Astrocyte (in vitro differentiated cells and primary cell): Measurements from ENCODE around the gene LIPG. TPM values are rescaled to one million over a fixed set of nuclear protein-coding genes. Genes with fewer than 3 reads are reported as not detected.

Source experiments
- DNase-seq: peaks from one replicate; pipeline ENCODE4 v3.0.0-alpha.2; 2010; ENCODE audit warnings: low read depth
- FAIRE-seq: peaks from 2 replicates; lab custom pipeline; 2011; peaks lifted over from hg19 to GRCh38; lab: Jason Lieb, UNC
- H2AFZ ChIP-seq: 2 replicates; pipeline ENCODE4 v1.6.0; 2012; ENCODE audit warnings: low read depth, low read length, inconsistent platforms
- H3K27ac ChIP-seq: 2 replicates; pipeline ENCODE4 v1.5.1; 2011; ENCODE audit warnings: low read depth, low read length, inconsistent platforms
- H3K27me3 ChIP-seq: 2 replicates; pipeline ENCODE4 v1.6.0; 2011; ENCODE audit warnings: low read length, inconsistent platforms; ENCODE audit not compliant: insufficient read depth
- H3K36me3 ChIP-seq: 2 replicates; pipeline ENCODE4 v1.5.1; 2011; ENCODE audit warnings: low read length, inconsistent platforms; ENCODE audit not compliant: insufficient read depth
- H3K4me1 ChIP-seq: 2 replicates; pipeline ENCODE4 v1.5.1; 2011; ENCODE audit warnings: low read length, inconsistent platforms; ENCODE audit not compliant: insufficient read depth
- H3K4me2 ChIP-seq: 2 replicates; pipeline ENCODE4 v1.6.0; 2012; ENCODE audit warnings: low read length, inconsistent platforms
- H3K4me3 ChIP-seq: 2 replicates; pipeline ENCODE4 v1.5.1; 2011; ENCODE audit warnings: low read depth, mild to moderate bottlenecking, low read length, inconsistent platforms; ENCODE audit not compliant: insufficient read depth
- H3K79me2 ChIP-seq: 2 replicates; pipeline ENCODE4 v1.6.0; 2012; ENCODE audit warnings: mild to moderate bottlenecking, low read length, inconsistent platforms; ENCODE audit not compliant: insufficient read depth
- H3K9ac ChIP-seq: 2 replicates; pipeline ENCODE4 v1.6.0; 2012; ENCODE audit warnings: mild to moderate bottlenecking, low read length, inconsistent platforms
- H3K9me3 ChIP-seq: 2 replicates; pipeline ENCODE4 v1.5.1; 2012; ENCODE audit warnings: low read depth, mild to moderate bottlenecking, low read length, inconsistent platforms; ENCODE audit not compliant: insufficient read depth
- H4K20me1 ChIP-seq: 2 replicates; pipeline ENCODE4 v1.6.0; 2012; ENCODE audit warnings: low read length, inconsistent platforms; ENCODE audit not compliant: insufficient read depth
- H3K27ac Mint-ChIP-seq: one replicate; pipeline ENCODE4 v1.8.0; 2021; ENCODE audit warnings: mild to moderate bottlenecking, mixed read lengths; ENCODE audit not compliant: unreplicated experiment
- H3K27me3 Mint-ChIP-seq: one replicate; pipeline ENCODE4 v1.8.0; 2021; ENCODE audit warnings: low read depth, mixed read lengths; ENCODE audit not compliant: unreplicated experiment
- H3K36me3 Mint-ChIP-seq: one replicate; pipeline ENCODE4 v1.8.0; 2021; ENCODE audit warnings: low read depth, mixed read lengths; ENCODE audit not compliant: unreplicated experiment
- H3K4me1 Mint-ChIP-seq: one replicate; pipeline ENCODE4 v1.8.0; 2021; ENCODE audit warnings: low read depth, mixed read lengths; ENCODE audit not compliant: unreplicated experiment
- H3K4me3 Mint-ChIP-seq: one replicate; pipeline ENCODE4 v1.8.0; 2021; ENCODE audit warnings: mild to moderate bottlenecking, moderate library complexity, mixed read lengths; ENCODE audit not compliant: unreplicated experiment
- H3K9me3 Mint-ChIP-seq: one replicate; pipeline ENCODE4 v1.8.0; 2021; ENCODE audit warnings: mild to moderate bottlenecking, mixed read lengths; ENCODE audit not compliant: unreplicated experiment
- CTCF ChIP-seq: IDR thresholded peaks from 2 replicates; pipeline ENCODE4 v1.5.1; 2011; ENCODE audit warnings: low read depth, mild to moderate bottlenecking, inconsistent platforms, low read length, moderate library complexity; ENCODE audit not compliant: insufficient read depth
- EZH2 ChIP-seq: IDR thresholded peaks from 2 replicates; pipeline ENCODE4 v1.6.1; 2012; ENCODE audit warnings: mild to moderate bottlenecking, low read length, inconsistent platforms; ENCODE audit not compliant: insufficient read depth
- total RNA-seq: library from RNA; stranded (reverse); gene quantifications from 2 replicates; pipeline ENCODE4 v1.2.1, GENCODE V29; 2021

Gene LIPG
- total RNA-seq, 1 donor from 2014 or later: 18.3 TPM

DNA sequence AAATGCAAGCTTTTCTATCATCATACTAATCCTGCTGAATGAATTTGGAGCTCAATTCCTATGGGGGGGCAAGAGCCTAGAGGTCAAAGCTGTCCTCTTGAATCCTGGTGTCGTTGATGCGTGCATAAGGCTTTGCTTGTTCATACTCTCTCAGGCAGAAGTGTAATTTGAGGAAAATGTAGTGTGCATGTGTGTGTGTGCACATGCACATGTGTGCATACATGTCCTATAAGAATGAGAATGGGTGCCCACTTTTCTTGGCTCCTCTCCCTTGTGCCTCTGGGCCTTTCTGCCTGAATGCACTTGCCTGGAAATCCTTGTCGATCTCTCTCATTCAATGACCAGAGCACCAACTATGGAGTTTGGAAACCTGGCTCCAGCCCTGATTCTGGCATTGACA is 46.3 kb upstream of the LIPG start:
- no peaks in the 10 kb centered on the region for H3K27me3 ChIP-seq
- H4K20me1 ChIP-seq: no peaks in the 10 kb centered on the region
- no peak for FAIRE-seq
- H3K9ac ChIP-seq: no peak overlapping the region
- Mint-ChIP-seq H3K27ac (no peak overlapping the region), H3K4me1 (peaks cover 3% of the 10 kb centered on the region), H3K27me3 (peaks cover 8% of the 10 kb centered on the region), H3K9me3 (no peaks in the 10 kb centered on the region), H3K4me3 (no peak overlapping the region), H3K36me3 (peaks cover 2% of the 10 kb centered on the region)
- H3K4me3 ChIP-seq: no peak overlapping the region
- H3K9me3 ChIP-seq: no peaks in the 10 kb centered on the region
- no peak overlapping the region for H3K4me2 ChIP-seq
- H3K36me3 ChIP-seq: no peaks in the 10 kb centered on the region
- H3K4me1 ChIP-seq: no peaks in the 10 kb centered on the region
- no peak for DNase-seq
- H3K27ac ChIP-seq: no peak overlapping the region
- H2AFZ ChIP-seq: no peak overlapping the region
- no peak for TF ChIP-seq CTCF
- TF ChIP-seq EZH2: no peak
- no peaks in the 10 kb centered on the region for H3K79me2 ChIP-seq

DNA sequence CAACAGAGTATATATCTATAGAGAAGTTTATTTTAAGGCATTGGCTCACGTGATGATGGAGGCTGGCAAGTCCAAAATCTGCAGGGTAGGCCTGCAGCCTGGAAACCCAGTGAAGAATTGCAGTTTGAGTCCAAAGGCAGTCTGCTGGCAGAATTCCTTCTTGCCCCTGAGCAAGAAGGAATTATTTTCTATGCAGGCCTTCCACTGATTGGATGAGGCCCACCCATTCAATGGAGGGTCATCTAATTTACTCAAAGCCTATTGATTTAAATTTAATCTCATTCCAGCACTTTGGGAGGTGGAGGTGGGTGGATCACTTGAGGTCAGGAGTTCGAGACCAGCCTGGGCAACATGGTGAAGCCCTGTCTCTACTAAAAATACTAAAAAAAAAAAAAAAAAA is 44.4 kb upstream of the LIPG start:
- H3K27me3 ChIP-seq: no peaks in the 10 kb centered on the region
- no peak overlapping the region for H3K9ac ChIP-seq
- H3K4me2 ChIP-seq: no peak overlapping the region
- no peaks in the 10 kb centered on the region for H3K36me3 ChIP-seq
- no peak for FAIRE-seq
- no peaks in the 10 kb centered on the region for H3K9me3 ChIP-seq
- DNase-seq: no peak
- H3K27ac ChIP-seq: no peak overlapping the region
- Mint-ChIP-seq H3K9me3 (no peaks in the 10 kb centered on the region), H3K27ac (no peak overlapping the region), H3K36me3 (peaks cover 2% of the 10 kb centered on the region), H3K4me1 (peaks cover 5% of the 10 kb centered on the region), H3K4me3 (no peak overlapping the region), H3K27me3 (peaks cover 7% of the 10 kb centered on the region)
- H2AFZ ChIP-seq: no peak overlapping the region
- H3K4me1 ChIP-seq: peaks cover 3% of the 10 kb centered on the region
- no peaks in the 10 kb centered on the region for H4K20me1 ChIP-seq
- no peak for TF ChIP-seq CTCF
- TF ChIP-seq EZH2: no peak
- no peaks in the 10 kb centered on the region for H3K79me2 ChIP-seq
- no peak overlapping the region for H3K4me3 ChIP-seq

GRCh38 chr18:49519101-49519971 is 42.5 kb upstream of the LIPG start:
- H3K9ac ChIP-seq: no peak overlapping the region
- TF ChIP-seq CTCF (no peak), EZH2 (no peak)
- H3K4me1 ChIP-seq: peaks cover 3% of the 10 kb centered on the region
- Mint-ChIP-seq H3K9me3 (no peaks in the 10 kb centered on the region), H3K4me3 (no peak overlapping the region), H3K27me3 (peaks cover 7% of the 10 kb centered on the region), H3K36me3 (peaks cover 2% of the 10 kb centered on the region), H3K4me1 (peaks cover 5% of the 10 kb centered on the region), H3K27ac (no peak overlapping the region)
- no peaks in the 10 kb centered on the region for H4K20me1 ChIP-seq
- no peak overlapping the region for H3K4me2 ChIP-seq
- no peaks in the 10 kb centered on the region for H3K9me3 ChIP-seq
- peak overlapping the region; percentile 34 for H2AFZ ChIP-seq
- no peaks in the 10 kb centered on the region for H3K36me3 ChIP-seq
- FAIRE-seq (no peak), DNase-seq (no peak)
- no peaks in the 10 kb centered on the region for H3K79me2 ChIP-seq
- no peak overlapping the region for H3K27ac ChIP-seq
- H3K4me3 ChIP-seq: no peak overlapping the region
- H3K27me3 ChIP-seq: no peaks in the 10 kb centered on the region
